HEK293 (cell line): ENCODE results near the gene HOXB9.

Experiments used
- BCL11B ChIP-seq: fragments of 450-650 bp; formaldehyde crosslinking; IDR thresholded peaks from 2 replicates; pipeline ENCODE4 v1.5.1; 2016; ENCODE audit warnings: low read depth, missing biosample characterization, missing genetic modification characterization
- EGR2 ChIP-seq: fragments of 450-650 bp; formaldehyde crosslinking; IDR thresholded peaks from 2 replicates; pipeline ENCODE4 v1.5.1; 2016; ENCODE audit warnings: low read depth, missing biosample characterization, missing genetic modification characterization
- IKZF3 ChIP-seq: fragments of 450-650 bp; IDR thresholded peaks from 2 replicates; pipeline ENCODE4 v1.5.0; 2018; ENCODE audit warnings: missing biosample characterization, mild to moderate bottlenecking, missing genetic modification characterization, moderate library complexity
- MEIS1 ChIP-seq: sonication (generic); formaldehyde crosslinking; IDR thresholded peaks from 2 replicates; pipeline ENCODE4 v1.8.1; 2022; ENCODE audit warnings: missing genetic modification reagents, mild to moderate bottlenecking, borderline replicate concordance
- PRDM1 ChIP-seq: fragments of 450-650 bp; formaldehyde crosslinking; IDR thresholded peaks from 2 replicates; pipeline ENCODE4; 2016; ENCODE audit warnings: missing biosample characterization, missing genetic modification characterization
- SCRT1 ChIP-seq: fragments of 450-650 bp; formaldehyde crosslinking; IDR thresholded peaks from 2 replicates; pipeline ENCODE4 v1.5.1; 2016; ENCODE audit warnings: missing biosample characterization, missing genetic modification characterization, borderline replicate concordance
- ZBTB48 ChIP-seq: fragments of 450-650 bp; formaldehyde crosslinking; IDR thresholded peaks from 2 replicates; pipeline ENCODE4 v1.5.1; 2016; ENCODE audit warnings: missing biosample characterization, missing genetic modification characterization
- ZBTB8A ChIP-seq: fragments of 450-650 bp; formaldehyde crosslinking; IDR thresholded peaks from 2 replicates; pipeline ENCODE4 v1.5.1; 2016; ENCODE audit warnings: missing biosample characterization, missing genetic modification characterization
- ZNF10 ChIP-seq: fragments of 450-650 bp; formaldehyde crosslinking; IDR thresholded peaks from 2 replicates; pipeline ENCODE4 v1.5.1; 2017; ENCODE audit warnings: missing biosample characterization, missing genetic modification characterization
- ZNF155 ChIP-seq: fragments of 450-650 bp; formaldehyde crosslinking; IDR thresholded peaks from 2 replicates; pipeline ENCODE4 v1.5.1; 2016; ENCODE audit warnings: missing biosample characterization, missing genetic modification characterization
- ZNF157 ChIP-seq: fragments of 450-650 bp; formaldehyde crosslinking; IDR thresholded peaks from 2 replicates; pipeline ENCODE4 v1.5.1; 2016; ENCODE audit warnings: missing biosample characterization, missing genetic modification characterization
- ZNF169 ChIP-seq: fragments of 450-650 bp; formaldehyde crosslinking; IDR thresholded peaks from 2 replicates; pipeline ENCODE4 v1.5.1; 2016; ENCODE audit warnings: missing biosample characterization, missing genetic modification characterization
- ZNF174 ChIP-seq: fragments of 450-650 bp; formaldehyde crosslinking; IDR thresholded peaks from 2 replicates; pipeline ENCODE4 v1.5.0; 2017; ENCODE audit warnings: missing biosample characterization, mild to moderate bottlenecking, missing genetic modification characterization
- ZNF23 ChIP-seq: fragments of 450-650 bp; formaldehyde crosslinking; IDR thresholded peaks from 2 replicates; pipeline ENCODE4 v1.5.1; 2016; ENCODE audit warnings: missing biosample characterization, missing genetic modification characterization, borderline replicate concordance
- ZNF302 ChIP-seq: fragments of 450-650 bp; formaldehyde crosslinking; IDR thresholded peaks from 2 replicates; pipeline ENCODE4 v1.5.1; 2016; ENCODE audit warnings: missing biosample characterization, missing genetic modification characterization, low read depth
- ZNF311 ChIP-seq: fragments of 450-650 bp; formaldehyde crosslinking; IDR thresholded peaks from 2 replicates; pipeline ENCODE4 v1.5.1; 2017; ENCODE audit warnings: missing biosample characterization, missing genetic modification characterization, borderline replicate concordance
- ZNF366 ChIP-seq: fragments of 450-650 bp; formaldehyde crosslinking; conservative IDR thresholded peaks from 2 replicates; pipeline ENCODE4 v1.5.1; 2016; ENCODE audit warnings: missing biosample characterization, missing genetic modification characterization
- ZNF404 ChIP-seq: fragments of 450-650 bp; formaldehyde crosslinking; IDR thresholded peaks from 2 replicates; pipeline ENCODE4 v1.5.1; 2017; ENCODE audit warnings: missing biosample characterization, missing genetic modification characterization
- ZNF510 ChIP-seq: fragments of 450-650 bp; formaldehyde crosslinking; IDR thresholded peaks from 2 replicates; pipeline ENCODE4 v1.5.1; 2018; ENCODE audit warnings: mild to moderate bottlenecking, missing genetic modification characterization, missing biosample characterization; ENCODE audit not compliant: insufficient replicate concordance
- ZNF549 ChIP-seq: fragments of 450-650 bp; IDR thresholded peaks from 2 replicates; pipeline ENCODE4 v1.5.1; 2018; ENCODE audit warnings: missing biosample characterization, missing genetic modification characterization, mild to moderate bottlenecking, inconsistent platforms, moderate library complexity
- ZNF571 ChIP-seq: fragments of 450-650 bp; formaldehyde crosslinking; IDR thresholded peaks from 2 replicates; pipeline ENCODE4 v1.5.0; 2017; ENCODE audit warnings: missing biosample characterization, missing genetic modification characterization
- ZNF664 ChIP-seq: fragments of 450-650 bp; formaldehyde crosslinking; IDR thresholded peaks from 2 replicates; pipeline ENCODE4 v1.5.1; 2016; ENCODE audit warnings: missing biosample characterization, missing genetic modification characterization
- ZNF707 ChIP-seq: fragments of 450-650 bp; formaldehyde crosslinking; IDR thresholded peaks from 2 replicates; pipeline ENCODE4 v1.5.1; 2016; ENCODE audit warnings: missing biosample characterization, missing genetic modification characterization
- ZNF776 ChIP-seq: fragments of 450-650 bp; formaldehyde crosslinking; IDR thresholded peaks from 2 replicates; pipeline ENCODE4 v1.5.0; 2017; ENCODE audit warnings: missing biosample characterization, missing genetic modification characterization, borderline replicate concordance
- ZNF785 ChIP-seq: fragments of 450-650 bp; formaldehyde crosslinking; IDR thresholded peaks from 2 replicates; pipeline ENCODE4 v1.5.1; 2016; ENCODE audit warnings: missing biosample characterization, missing genetic modification characterization
- TF ChIP-seq, protein P1 (sequence below): fragments of 450-650 bp; IDR thresholded peaks from 2 replicates; pipeline ENCODE4 v1.5.1; 2018; ENCODE audit warnings: missing biosample characterization, mild to moderate bottlenecking, missing genetic modification characterization
- TF ChIP-seq, protein P2 (sequence below): fragments of 450-650 bp; formaldehyde crosslinking; IDR thresholded peaks from 2 replicates; pipeline ENCODE4 v1.5.0; 2017; ENCODE audit warnings: missing biosample characterization, missing genetic modification characterization, borderline replicate concordance
- TF ChIP-seq, protein P3 (sequence below): fragments of 450-650 bp; formaldehyde crosslinking; IDR thresholded peaks from 2 replicates; pipeline ENCODE4 v1.5.1; 2016; ENCODE audit warnings: missing biosample characterization, missing genetic modification characterization
- TF ChIP-seq, protein P4 (sequence below): fragments of 450-650 bp; formaldehyde crosslinking; IDR thresholded peaks from 2 replicates; pipeline ENCODE4 v1.5.1; 2016; ENCODE audit warnings: missing biosample characterization, missing genetic modification characterization
- TF ChIP-seq, protein P5 (sequence below): fragments of 450-650 bp; formaldehyde crosslinking; IDR thresholded peaks from 2 replicates; pipeline ENCODE4 v1.5.1; 2016; ENCODE audit warnings: missing biosample characterization, missing genetic modification characterization, low read depth

The HOXB9 gene

DNA sequence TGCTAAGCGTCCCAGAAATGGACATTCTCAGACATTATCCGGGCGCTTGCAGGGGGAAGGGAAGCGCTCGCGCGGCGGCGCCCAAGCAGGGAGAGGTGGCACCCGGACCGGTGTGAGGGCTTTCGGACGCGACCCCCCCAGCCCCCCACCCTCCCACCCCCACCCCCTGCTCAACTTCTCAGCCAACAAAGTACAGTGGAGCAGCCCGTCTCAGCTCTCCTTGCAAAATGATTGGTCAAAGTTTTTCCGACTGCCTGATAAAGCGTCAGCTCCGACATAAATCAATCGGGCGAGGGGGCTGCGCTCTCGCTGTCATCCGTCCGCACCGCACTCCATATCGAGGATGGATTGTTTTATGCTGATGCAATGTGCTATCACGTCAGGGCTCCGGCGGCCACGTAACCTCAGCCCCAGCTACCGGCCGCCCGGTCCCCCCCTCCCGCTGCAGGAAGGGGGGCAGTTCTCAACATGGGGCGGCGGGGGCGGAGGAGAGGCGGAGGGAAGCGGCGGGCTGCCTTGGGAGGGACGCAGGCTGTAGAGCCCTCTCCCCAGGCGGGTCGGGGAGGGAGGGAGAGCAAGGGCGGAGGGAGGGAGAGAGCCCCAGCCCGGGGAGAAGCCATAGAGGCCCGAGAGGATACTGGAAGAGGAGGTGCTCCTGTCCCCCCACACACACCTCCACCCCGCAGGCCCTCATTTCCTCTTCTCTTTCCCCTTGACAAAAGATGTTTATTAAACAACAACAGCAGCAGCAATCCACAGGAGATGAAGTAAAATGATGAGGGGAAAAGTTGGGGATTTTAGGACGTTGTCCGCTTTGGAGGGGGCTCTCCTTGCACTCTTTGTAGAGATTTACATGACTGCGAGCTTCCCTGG, at the start of gene HOXB9 (continued):
- no peak for TF ChIP-seq ZNF169 (tag by site-specific recombination)
- TF ChIP-seq ZNF571 (tag by site-specific recombination): no peak
- TF ChIP-seq ZNF510 (tag by site-specific recombination): no peak
- no peak for TF ChIP-seq ZNF157 (tag by site-specific recombination)
- TF ChIP-seq ZBTB8A (tag by site-specific recombination): peak; percentile 96
- TF ChIP-seq ZNF404 (tag by site-specific recombination): no peak
- 0 out of 2 replicates have a peak, but pooled peaks have one; percentile 44 for TF ChIP-seq ZNF785 (tag by site-specific recombination)
- TF ChIP-seq, protein P1, sequence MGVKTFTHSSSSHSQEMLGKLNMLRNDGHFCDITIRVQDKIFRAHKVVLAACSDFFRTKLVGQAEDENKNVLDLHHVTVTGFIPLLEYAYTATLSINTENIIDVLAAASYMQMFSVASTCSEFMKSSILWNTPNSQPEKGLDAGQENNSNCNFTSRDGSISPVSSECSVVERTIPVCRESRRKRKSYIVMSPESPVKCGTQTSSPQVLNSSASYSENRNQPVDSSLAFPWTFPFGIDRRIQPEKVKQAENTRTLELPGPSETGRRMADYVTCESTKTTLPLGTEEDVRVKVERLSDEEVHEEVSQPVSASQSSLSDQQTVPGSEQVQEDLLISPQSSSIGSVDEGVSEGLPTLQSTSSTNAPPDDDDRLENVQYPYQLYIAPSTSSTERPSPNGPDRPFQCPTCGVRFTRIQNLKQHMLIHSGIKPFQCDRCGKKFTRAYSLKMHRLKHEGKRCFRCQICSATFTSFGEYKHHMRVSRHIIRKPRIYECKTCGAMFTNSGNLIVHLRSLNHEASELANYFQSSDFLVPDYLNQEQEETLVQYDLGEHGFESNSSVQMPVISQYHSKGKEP: peak; percentile 87
- no peak for TF ChIP-seq PRDM1 (tag by site-specific recombination)
- TF ChIP-seq, protein P2, sequence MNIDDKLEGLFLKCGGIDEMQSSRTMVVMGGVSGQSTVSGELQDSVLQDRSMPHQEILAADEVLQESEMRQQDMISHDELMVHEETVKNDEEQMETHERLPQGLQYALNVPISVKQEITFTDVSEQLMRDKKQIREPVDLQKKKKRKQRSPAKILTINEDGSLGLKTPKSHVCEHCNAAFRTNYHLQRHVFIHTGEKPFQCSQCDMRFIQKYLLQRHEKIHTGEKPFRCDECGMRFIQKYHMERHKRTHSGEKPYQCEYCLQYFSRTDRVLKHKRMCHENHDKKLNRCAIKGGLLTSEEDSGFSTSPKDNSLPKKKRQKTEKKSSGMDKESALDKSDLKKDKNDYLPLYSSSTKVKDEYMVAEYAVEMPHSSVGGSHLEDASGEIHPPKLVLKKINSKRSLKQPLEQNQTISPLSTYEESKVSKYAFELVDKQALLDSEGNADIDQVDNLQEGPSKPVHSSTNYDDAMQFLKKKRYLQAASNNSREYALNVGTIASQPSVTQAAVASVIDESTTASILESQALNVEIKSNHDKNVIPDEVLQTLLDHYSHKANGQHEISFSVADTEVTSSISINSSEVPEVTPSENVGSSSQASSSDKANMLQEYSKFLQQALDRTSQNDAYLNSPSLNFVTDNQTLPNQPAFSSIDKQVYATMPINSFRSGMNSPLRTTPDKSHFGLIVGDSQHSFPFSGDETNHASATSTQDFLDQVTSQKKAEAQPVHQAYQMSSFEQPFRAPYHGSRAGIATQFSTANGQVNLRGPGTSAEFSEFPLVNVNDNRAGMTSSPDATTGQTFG (tag by site-specific recombination): no peak
- TF ChIP-seq ZNF664 (tag by site-specific recombination): no peak
- TF ChIP-seq, protein P3, sequence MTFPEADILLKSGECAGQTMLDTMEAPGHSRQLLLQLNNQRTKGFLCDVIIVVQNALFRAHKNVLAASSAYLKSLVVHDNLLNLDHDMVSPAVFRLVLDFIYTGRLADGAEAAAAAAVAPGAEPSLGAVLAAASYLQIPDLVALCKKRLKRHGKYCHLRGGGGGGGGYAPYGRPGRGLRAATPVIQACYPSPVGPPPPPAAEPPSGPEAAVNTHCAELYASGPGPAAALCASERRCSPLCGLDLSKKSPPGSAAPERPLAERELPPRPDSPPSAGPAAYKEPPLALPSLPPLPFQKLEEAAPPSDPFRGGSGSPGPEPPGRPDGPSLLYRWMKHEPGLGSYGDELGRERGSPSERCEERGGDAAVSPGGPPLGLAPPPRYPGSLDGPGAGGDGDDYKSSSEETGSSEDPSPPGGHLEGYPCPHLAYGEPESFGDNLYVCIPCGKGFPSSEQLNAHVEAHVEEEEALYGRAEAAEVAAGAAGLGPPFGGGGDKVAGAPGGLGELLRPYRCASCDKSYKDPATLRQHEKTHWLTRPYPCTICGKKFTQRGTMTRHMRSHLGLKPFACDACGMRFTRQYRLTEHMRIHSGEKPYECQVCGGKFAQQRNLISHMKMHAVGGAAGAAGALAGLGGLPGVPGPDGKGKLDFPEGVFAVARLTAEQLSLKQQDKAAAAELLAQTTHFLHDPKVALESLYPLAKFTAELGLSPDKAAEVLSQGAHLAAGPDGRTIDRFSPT (tag by site-specific recombination): peak; percentile 88
- peak; percentile 33; the same call in 1 of the 2 replicates for TF ChIP-seq ZNF10 (tag by site-specific recombination)
- TF ChIP-seq ZNF549 (tag by site-specific recombination): no peak
- no peak for TF ChIP-seq ZNF155 (tag by site-specific recombination)
- TF ChIP-seq IKZF3 (tag by site-specific recombination): peak; percentile 86
- no peak for TF ChIP-seq ZNF776
- peak; percentile 93 for TF ChIP-seq ZNF366 (tag by site-specific recombination)
- peak; percentile 92 for TF ChIP-seq EGR2 (tag by site-specific recombination)
- TF ChIP-seq ZBTB48 (tag by site-specific recombination): peak; percentile 70
- TF ChIP-seq ZNF174 (tag by site-specific recombination): no peak
- TF ChIP-seq ZNF707 (tag by site-specific recombination): no peak
- peak; percentile 89 for TF ChIP-seq BCL11B (tag by site-specific recombination)
- TF ChIP-seq SCRT1 (tag by site-specific recombination): no peak
- TF ChIP-seq, protein P4, sequence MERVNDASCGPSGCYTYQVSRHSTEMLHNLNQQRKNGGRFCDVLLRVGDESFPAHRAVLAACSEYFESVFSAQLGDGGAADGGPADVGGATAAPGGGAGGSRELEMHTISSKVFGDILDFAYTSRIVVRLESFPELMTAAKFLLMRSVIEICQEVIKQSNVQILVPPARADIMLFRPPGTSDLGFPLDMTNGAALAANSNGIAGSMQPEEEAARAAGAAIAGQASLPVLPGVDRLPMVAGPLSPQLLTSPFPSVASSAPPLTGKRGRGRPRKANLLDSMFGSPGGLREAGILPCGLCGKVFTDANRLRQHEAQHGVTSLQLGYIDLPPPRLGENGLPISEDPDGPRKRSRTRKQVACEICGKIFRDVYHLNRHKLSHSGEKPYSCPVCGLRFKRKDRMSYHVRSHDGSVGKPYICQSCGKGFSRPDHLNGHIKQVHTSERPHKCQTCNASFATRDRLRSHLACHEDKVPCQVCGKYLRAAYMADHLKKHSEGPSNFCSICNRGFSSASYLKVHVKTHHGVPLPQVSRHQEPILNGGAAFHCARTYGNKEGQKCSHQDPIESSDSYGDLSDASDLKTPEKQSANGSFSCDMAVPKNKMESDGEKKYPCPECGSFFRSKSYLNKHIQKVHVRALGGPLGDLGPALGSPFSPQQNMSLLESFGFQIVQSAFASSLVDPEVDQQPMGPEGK (tag by site-specific recombination): peak; percentile 100
- TF ChIP-seq, protein P5, sequence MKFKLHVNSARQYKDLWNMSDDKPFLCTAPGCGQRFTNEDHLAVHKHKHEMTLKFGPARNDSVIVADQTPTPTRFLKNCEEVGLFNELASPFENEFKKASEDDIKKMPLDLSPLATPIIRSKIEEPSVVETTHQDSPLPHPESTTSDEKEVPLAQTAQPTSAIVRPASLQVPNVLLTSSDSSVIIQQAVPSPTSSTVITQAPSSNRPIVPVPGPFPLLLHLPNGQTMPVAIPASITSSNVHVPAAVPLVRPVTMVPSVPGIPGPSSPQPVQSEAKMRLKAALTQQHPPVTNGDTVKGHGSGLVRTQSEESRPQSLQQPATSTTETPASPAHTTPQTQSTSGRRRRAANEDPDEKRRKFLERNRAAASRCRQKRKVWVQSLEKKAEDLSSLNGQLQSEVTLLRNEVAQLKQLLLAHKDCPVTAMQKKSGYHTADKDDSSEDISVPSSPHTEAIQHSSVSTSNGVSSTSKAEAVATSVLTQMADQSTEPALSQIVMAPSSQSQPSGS: peak; percentile 95
- TF ChIP-seq ZNF302: no peak
- no peak for TF ChIP-seq ZNF311
- peak; percentile 88 for TF ChIP-seq MEIS1 (CRISPR knock-in tag)
- no peak for TF ChIP-seq ZNF23 (tag by site-specific recombination)
